PFSK-1 (cell line): ENCODE measurements around the gene C3orf18.
A peak's percentile ranks its signal among the peaks of the same experiment; 100 is the strongest.

Experiments used
- FOXP2 ChIP-seq: optimal IDR thresholded peaks from 2 replicates; pipeline ENCODE3; 2011; ENCODE audit warnings: borderline replicate concordance, control low read depth, inconsistent platforms; ENCODE audit not compliant: insufficient read depth; ENCODE audit errors: extremely low read length, extremely low read depth
- POLR2AphosphoS5 ChIP-seq: IDR thresholded peaks from 2 replicates; pipeline ENCODE4 v1.6.1; 2012; ENCODE audit warnings: low read depth, mild to moderate bottlenecking, control low read depth, low read length, moderate library complexity
- REST ChIP-seq, 2 experiments: IDR thresholded peaks; 2 replicates each; pipeline versions ENCODE4 v1.6.1 to v1.8.0; 2011 to 2012; ENCODE audit warnings: low read depth in 2 of 2, low read length in 2 of 2, control low read depth in 1 of 2, inconsistent platforms in 1 of 2, mild to moderate bottlenecking in 1 of 2, moderate library complexity in 1 of 2; ENCODE audit not compliant: insufficient read depth in 1 of 2
- SIN3A ChIP-seq: IDR thresholded peaks from 2 replicates; pipeline ENCODE4 v1.6.1; 2012; ENCODE audit warnings: mild to moderate bottlenecking, low read length, moderate library complexity, borderline replicate concordance; ENCODE audit not compliant: insufficient read depth
- TAF1 ChIP-seq: IDR thresholded peaks from 2 replicates; pipeline ENCODE4 v1.6.1; 2012; ENCODE audit warnings: low read length, control low read depth, borderline replicate concordance; ENCODE audit not compliant: insufficient read depth

C3orf18 gene

GRCh38 chr3:50612234-50612882, 44.8 kb upstream of the C3orf18 start:
- TF ChIP-seq TAF1, result no peak

- TF ChIP-seq TAF1, result 0 out of 2 replicates have a peak, but pooled peaks have one; percentile 41
- TF ChIP-seq POLR2AphosphoS5, result peak; percentile 60; the same call in 1 of the 2 replicates
- TF ChIP-seq SIN3A, result no peak
Observed at GRCh38 chr3:50611464-50612233, 44.1 kb upstream of the C3orf18 start, which contains the start of gene CISH. CISH (minus strand) TSS chr3:50611774; CDS start chr3:50611650, 124 bp downstream.

DNA sequence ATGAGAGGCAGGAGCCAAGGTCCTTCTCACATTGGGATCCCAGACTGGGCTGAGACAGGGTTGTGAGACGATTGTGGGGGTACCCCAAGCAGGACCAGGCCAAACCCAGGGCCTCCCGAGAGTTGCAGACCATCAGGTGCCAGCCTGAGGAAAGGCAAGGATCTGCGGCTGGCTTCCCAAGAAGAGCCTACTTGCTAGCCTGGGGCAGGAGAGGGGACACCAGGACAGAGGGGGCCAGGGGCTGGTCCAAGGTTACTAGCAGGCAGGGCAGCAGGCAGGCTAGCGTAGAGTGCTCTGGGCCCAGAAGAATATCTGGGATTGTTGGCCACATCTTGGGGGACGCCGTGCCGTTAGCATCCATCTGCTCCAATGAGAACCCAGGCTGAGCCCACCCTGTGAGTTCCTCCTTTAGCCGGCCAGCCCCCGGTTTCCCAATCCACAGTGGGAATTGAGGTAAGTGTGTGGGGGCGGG, 43.5 kb upstream of the C3orf18 start:
- no peak for TF ChIP-seq POLR2AphosphoS5
- TF ChIP-seq SIN3A, result no peak
- no peak for TF ChIP-seq TAF1
- TF ChIP-seq REST (IDR thresholded peaks at IDR 0.05; ENCODE audit: insufficient read depth in 1 of 2, low read depth in 2 of 2, low read length in 2 of 2), result no peak

- TF ChIP-seq SIN3A (no peak), REST (IDR thresholded peaks at IDR 0.05; ENCODE audit: insufficient read depth in 1 of 2, low read depth in 2 of 2, low read length in 2 of 2) (no peak), FOXP2 (no peak), POLR2AphosphoS5 (no peak), TAF1 (no peak)
Observed at GRCh38 chr3:50610181-50610971, 42.8 kb upstream of the C3orf18 start.

DNA sequence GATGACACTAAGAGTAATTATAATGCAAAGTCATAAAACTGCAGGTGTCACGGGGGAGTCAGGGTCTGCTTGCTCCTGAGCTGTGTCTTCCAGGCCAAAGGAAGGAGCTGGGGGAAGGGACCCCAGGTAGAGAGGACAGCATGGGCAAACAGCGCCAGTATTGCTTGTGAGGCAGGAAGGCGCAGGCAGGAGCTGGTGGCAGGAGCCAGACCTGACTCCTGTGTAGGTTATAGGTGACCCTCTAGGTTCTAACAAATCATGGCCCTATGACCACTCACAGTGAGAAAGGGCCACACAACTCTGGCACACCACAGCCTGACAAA, 42.2 kb upstream of the C3orf18 start:
- TF ChIP-seq FOXP2 (no peak), POLR2AphosphoS5 (no peak), SIN3A (no peak), REST (IDR thresholded peaks at IDR 0.05; ENCODE audit: insufficient read depth in 1 of 2, low read depth in 2 of 2, low read length in 2 of 2) (no peak), TAF1 (no peak)
